NCI-H748 (cell line): ENCODE measurements around the gene ROPN1L.
"Not testable (repeated sequence)": the region's sequence is repeated elsewhere in the genome, so short reads cannot be mapped to it uniquely, and the experiment has no call there.

ENCODE experiments used
- DNase-seq: peaks from one replicate; lab custom pipeline; 2025; ENCODE audit not compliant: unreplicated experiment; lab: John Stamatoyannopoulos, UW

Gene ROPN1L

DNA sequence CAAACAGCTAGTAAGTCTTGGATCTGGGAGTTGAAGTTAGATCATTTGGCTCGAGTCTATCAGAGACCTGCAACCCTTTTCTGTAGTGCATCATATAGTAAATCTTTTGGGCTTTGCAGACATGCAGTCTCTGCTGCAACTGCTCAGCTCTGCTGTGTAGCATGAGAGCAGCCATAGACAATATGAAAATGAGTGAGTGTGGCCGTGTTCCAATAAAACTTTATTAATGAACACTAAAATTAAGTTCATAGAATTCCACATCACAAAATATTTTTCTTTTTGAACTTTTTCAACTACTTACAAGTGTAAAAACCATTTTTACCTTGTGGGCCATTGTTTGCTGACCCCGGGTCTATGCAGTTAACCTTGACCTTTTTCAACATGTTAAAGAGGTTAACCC lies 35.2 kb downstream of the ROPN1L start:
- DNase-seq, result no peak

DNA sequence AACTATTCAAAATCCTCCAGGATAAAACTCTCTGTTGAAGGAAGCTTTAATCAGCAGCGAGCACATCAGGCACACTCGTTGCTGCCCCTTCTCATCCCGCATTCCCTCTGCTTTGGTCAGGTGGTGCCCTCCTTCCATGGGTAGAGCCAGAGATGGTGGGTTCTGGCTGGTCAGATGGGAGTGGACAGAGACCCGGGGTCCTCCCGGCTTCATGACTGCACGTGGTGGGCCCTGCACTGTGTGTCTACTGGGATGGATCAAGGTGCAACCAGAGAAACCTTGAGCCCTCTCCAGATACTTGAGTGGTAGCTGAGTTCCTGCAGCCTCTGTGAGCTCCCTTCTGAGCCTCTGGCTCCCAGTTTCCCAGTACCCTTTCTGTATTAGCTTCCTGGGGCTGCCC lies 36.3 kb downstream of the ROPN1L start:
- no peak for DNase-seq

DNA sequence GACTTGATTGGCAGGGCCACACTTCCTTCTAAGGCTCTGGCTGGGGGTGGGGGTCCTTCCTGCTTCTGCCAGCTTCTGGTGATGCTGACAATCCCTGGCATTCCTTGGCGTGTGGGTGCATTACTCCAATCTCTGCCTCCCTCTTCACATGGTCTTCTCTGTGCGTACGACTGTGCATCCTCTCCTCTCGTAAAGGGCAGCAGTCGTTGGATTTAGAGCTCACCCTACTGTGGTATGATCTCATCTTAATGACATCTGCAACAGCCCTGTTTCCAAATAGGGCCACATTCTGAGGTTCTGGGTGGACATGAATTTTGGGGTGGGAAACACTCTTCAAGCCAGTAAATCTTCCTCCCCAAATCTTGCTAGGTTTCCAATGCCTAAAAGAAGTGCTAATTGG lies 36.8 kb downstream of the ROPN1L start:
- no peak for DNase-seq

DNA sequence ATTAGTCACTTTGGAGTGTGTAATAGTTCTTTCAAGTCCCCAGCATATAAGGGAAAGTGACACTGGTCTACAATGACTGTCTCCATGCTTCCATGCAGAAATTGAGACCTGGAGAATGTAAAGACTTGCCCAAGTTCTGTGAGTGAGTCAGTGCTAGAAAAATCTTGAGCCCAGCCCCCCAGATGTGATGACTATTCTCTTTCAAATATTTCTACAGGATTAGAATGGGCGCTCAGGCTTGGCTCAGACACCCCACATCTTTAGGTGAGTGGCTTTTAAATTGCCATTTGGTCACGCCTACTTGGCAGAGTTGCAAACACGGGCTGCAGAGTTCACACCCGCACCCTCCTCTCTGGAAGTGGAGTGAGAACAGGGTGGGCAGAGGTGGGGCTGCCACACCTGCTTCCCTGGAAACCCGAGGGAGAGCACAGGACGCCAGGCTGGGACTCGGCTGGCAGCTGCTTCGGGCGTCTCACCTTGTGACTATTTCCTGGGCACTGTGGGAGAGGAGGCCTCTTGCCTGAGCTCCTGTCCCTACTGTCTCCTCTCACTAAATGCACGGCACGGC lies 37.6 kb downstream of the ROPN1L start:
- peak; percentile 94 for DNase-seq

DNA sequence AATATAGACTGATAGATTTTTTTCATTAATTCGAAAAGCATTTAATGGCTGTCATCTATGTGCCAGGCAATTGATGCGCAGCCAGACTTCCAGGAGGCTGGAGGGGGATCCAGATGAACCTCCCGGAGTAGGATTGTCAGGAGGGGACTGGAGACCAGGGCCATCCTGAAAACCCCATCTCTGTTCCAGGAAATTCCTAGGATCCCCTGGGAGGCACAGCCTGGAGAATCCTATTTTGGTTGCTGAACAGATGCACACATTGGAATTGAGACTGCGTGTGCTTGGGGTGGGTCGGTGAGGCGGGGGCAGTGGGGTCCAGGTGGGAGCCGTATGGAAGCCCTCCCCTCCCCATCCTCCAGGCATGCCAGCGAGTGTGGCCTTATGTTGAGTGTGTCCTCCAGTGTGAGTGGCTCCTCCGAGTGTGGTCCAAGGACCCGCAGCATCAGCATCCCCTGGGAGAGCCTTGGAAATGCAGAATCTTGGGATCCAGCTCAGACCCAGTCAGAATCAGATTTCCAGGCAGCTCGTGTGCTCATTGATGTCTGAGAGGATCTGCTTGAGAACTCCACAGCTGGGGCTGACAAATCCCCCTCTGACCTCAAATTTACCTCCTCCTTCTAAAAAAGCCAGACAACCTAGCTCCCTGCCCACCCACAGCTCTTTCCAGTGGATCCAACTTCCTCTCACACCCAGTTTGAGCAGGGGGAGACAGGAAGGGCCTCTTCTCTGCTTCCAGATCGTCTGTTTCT lies 38.7 kb downstream of the ROPN1L start:
- DNase-seq, result no peak

DNA sequence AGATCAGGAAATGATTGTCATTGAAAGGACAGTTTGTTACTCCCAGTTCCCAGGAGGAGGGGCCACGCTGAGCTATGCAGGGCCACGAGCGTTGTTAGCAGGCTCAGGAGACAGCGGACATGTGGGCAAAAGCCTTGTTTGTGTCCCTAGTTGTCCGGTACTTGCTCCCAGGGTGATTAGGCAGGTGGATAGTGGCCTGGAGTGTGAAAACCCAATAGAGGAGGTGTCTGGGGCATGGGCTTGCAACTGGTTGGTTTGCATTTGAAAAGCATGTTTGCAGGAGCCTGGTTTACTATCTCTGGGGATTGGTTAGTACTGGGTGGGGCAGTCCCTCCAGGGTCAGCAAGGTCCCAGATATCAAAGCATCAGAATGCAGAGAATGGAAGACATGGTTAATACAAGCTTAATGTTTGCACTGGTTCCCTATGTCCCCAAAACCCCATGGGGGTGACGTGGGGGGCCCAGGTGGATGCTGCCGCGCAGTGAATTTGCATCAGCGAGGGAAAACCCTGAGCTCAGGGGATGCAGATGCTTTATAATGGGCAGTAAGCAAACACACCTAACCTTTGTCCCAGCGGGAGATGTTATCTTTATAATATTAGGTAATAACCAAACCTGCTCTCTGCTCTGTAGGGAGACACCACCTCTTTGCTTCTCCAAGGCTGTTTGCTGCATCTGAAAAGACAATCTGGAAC lies 39.7 kb downstream of the ROPN1L start:
- DNase-seq, result peak; percentile 91

DNA sequence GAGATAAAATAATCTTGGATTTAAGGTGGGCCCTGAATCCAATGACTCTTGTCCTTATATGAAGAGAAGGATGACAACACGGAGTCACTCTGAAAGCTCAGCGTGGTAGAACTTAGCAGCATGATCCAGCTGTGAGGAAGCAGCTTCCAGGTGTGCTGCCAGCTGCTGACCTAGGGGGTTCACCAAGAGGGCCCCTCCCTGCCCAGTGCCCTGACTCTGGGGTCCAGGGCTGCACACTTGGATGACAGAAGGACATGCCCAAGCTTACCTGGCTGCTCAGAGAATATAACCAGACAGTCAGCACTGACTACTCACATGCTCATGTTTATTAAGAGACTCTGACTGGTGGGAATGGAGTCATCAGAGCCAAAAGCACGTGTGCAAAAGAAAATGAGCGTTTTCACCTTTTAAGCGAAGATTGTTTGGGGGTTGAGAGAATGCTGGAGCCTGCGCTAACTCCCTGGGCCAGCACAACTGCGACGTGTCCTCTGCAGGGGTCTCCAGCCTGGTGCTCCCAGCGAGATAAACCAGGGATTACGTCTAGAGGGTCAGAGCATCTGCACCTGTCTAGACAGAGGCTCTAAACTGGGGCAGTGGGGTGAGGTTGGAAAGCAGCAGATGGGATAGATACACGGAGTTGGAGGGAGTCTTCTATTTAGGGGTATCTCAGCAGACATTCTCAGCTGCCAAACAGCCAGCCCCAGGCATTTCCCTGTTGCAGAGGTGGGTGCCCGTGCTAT lies 41.3 kb downstream of the ROPN1L start:
- no peak for DNase-seq

DNA sequence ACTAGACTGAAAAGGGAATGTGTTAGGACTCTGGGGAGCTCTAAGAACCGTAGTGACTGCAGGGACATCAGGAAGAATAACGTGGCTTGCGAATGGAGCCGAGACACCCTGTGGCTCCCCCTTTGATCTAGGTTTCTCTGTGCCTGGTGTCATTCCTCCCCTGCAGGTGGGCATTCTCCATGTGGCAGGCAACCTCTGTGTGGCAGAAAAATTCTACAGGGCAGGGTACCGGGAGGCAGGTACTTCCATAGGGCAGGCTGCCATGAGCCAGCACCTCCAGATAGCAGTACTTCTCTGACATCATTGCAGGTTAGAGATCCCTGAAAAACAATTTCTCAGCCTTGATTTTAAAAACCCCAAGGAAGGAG lies 43.1 kb downstream of the ROPN1L start:
- DNase-seq, result no peak

GRCh38 chr5:10485142-10485795 lies 43.6 kb downstream of the ROPN1L start:
- DNase-seq, result no peak

DNA sequence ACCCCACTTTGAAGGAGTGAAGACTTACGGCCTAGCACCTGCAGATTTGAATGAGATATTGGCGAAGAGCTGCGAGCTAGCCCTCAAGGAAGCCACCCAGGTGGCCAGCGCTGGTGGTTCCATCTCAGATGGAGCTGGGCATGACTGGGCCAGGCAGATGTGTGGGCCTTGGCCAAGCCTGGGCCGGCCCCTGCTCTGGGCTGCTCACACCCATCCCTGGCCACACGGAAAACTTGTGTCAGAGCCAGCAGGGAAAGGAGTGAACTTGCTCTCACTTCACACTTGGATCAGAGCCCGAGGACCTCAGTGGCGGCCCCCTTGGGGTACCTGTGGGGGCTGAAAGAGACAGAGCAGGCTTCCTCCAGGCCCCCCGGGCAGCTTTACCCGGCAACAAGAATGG lies 44.2 kb downstream of the ROPN1L start:
- DNase-seq, result no peak

DNA sequence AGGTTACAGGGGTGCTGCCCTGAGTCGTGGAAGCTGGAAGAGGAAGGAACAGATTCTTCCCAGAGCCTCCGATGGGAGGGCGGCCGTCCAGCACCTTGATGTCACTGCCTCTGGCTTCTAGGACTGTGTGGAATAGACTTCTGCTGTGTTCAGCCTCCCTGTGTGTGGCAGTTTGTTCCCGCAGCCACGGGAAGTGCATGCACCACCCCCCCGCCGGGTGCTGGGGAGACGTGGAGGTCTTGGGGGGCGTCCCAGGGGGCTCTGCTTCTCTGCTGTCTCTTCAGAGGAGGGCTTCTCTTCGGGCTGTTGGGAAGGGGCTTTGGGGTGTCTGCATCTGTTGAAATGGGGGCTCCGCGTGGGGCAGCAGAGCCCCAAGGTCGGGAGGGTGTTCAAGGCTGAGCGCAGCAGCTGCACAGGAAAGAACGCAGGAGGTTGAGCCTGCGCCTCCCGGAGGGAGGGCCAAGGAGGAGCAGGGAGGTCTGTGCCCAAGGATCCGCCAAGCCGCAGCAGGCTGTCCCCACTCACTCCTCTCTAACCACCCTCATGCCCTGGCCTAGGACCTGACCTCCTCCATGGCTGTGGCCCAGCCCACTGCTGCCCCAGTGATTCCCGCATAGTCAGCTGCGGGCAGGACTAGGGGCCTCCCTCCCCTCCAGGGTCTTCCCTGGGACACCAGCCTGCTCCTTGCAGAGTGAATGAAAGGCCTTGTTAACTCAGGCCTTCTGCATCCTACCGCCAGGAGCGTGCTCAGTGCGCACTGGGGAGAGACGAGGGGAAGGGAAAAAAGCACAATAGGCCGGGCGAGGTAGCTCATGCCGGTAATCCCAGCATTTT lies 45.0 kb downstream of the ROPN1L start:
- no peak for DNase-seq

- no peak for DNase-seq
These were observed 46.5 kb downstream of the ROPN1L start for GRCh38 chr5:10488144-10488543.

GRCh38 chr5:10489810-10490426 lies 48.2 kb downstream of the ROPN1L start:
- no peak for DNase-seq

DNA sequence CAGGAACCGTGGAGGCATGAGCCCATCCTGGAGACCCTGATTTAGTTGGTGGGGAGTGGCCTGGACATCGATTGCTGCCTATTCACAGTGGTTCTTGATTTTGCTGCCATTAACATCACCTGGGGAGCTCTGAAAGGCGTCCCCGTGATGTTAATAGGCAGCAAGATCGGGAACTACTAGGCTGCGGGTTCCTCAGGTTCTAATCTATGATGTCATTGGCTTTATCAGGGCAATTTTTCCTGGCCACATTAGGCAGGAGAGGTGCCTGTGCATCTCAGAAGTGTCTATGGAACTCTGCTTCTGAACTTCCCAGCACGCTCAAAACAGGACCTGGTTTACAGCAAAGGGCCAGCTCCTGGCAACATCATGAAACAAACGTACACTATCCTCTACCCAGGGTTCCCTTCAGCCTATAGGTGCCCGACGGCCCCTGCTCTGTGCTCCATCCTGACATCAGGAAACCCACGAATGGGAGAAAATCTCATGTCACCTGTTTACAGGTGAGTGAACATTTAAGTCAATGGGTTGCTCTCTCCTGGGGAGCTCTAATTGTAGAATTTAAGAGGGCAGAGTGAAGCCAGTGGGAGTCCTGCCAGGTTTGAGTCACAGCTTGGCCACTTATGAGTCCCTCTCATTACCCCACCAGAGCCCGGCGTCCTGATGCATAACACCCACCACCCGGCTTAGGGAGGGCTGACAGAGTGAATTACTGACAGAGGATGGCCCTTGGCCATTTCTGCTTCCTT lies 49.4 kb downstream of the ROPN1L start:
- DNase-seq, result no peak

GRCh38 chr5:10491673-10492026 lies 50.0 kb downstream of the ROPN1L start:
- DNase-seq, result no peak

DNA sequence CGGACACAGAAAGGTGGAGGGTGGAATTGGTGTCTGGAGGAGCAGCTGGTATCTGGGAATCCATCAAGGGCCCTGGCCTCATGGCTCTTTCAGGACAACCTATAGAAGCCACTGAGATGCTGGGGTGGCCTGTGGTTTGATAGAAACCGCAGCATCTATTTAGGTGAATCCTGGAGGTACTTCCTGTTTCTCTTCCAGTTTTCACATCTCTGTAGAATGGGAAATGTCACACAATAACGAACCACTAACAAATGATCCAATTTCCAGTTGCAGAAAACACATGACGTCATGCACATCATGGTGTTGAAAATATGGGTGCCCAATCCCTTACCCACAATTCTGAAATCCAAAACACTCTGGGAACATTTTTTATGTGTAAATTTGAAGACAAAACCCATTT lies 52.2 kb downstream of the ROPN1L start:
- DNase-seq, result no peak

GRCh38 chr5:10494497-10494896 lies 52.8 kb downstream of the ROPN1L start:
- DNase-seq, result not testable (repeated sequence)

DNA sequence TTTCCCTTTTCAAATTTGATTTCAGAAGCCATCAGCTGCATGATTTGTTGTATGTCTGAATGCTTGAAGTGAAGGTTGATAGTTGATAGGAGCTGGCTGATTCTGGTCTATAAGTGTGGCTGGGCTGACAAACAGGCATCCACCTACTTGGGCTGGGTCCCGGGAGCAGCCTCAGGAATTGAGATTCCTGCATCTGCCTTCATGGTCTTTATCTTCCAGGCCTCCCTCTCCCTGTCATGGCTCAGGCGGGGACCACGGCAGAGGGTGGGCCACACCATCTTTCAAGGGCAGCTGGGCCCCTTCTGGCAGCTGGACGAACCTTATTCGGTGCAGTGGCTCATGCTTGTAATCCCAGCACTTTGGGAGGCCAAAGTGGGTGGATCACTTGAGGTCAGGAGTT lies 55.9 kb downstream of the ROPN1L start:
- no peak for DNase-seq

GRCh38 chr5:10498350-10498749 lies 56.7 kb downstream of the ROPN1L start:
- no peak for DNase-seq
